Stomach (tissue), 4 donors: ENCODE data around the gene PAPLN.

Experiments used
- CTCF ChIP-seq, 7 experiments: fragments of 450-650 bp in 4 of 7; fragments of 200-600 bp in 3 of 7; sonication (generic) in 3 of 7; IDR thresholded peaks; one replicate each; pipeline ENCODE4 v1.5.1; 2016 to 2019; ENCODE audit warnings: antibody characterized with exemption in 7 of 7, control low read depth in 2 of 7, mild to moderate bottlenecking in 1 of 7
- POLR2AphosphoS5 ChIP-seq, 3 donors: sonication (generic); formaldehyde crosslinking; IDR thresholded peaks; one replicate each; pipeline ENCODE4 v1.6.1; 2016; ENCODE audit warnings: antibody characterized with exemption in 3 of 3

DNA sequence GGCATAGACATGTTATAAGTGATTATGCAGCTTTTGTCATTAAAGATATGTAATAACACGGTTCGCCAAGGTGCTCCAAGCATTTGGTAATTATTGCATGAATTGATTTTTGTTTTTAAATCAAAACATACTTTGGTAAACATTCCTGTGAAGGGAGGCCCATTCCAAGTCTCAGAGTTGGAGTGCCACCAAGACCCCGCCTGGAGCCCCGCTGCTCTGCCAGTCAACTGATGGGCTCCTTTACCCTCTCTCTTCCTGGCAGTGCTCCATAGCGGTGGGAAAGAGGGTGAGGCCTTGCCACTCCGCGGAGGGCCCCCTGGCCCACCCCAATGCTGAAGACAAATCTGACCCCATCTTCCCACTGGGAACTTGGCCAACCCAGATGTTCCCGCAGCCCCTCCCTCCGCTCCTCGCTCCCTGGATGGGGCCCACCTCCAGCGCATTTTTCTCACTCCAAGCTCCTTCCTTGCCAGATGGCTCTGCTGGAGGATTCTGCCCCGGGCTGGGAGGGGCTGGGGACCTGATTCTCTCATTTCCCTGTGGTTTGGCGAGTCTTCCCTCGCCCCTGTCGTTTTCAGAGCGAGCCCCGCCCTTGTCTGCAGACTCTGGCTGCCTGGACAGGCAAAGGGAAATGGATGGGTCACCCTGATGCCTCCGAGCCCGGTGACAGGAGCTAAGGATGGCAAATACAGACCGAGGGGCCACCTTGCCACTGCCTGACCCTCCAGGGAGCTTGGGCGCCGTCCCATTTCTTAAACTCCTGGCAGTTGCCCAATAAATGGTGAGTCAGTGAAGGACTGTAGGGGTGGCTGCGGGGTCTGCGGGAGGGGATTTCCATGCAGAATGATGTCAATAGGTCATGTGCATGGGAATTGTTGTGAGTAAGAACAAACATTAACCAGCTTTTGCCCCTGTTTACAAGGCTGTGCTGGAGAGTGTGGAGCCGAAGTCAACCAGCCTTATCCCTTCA lies 9.2 kb upstream of the PAPLN start:
- TF ChIP-seq CTCF (IDR thresholded peaks at IDR 0.05) (no peak), POLR2AphosphoS5 (IDR thresholded peaks at IDR 0.05) (no peak)
